A172 (cell line): ENCODE measurements around the gene C1RL. TPM values are rescaled to one million over a fixed set of nuclear protein-coding genes. Genes with fewer than 3 reads are reported as not detected.
A peak's percentile ranks its signal among the peaks of the same experiment; 100 is the strongest.

Experiments
- DNase-seq: peaks from one replicate; pipeline ENCODE4 v3.0.0-alpha.2; 2015; ENCODE audit warnings: low spot score
- total RNA-seq: library from RNA; depleted of rRNA; stranded (reverse); fragments of >200 nt; shearing (Covaris generic); gene quantifications from 2 replicates; pipeline ENCODE4 v1.2.3, GENCODE V29; 2014

C1RL gene
- total RNA-seq, 1 experiment from 2014 or later, result 5.8 TPM

GRCh38 chr12:7092229-7092985, 16.6 kb downstream of the C1RL start, which contains the start of gene C1R:
Gene C1R (minus strand): TSS chr12:7092445. CDS start chr12:7092388, 57 bp downstream.
- DNase-seq, result peak; percentile 29

- no peak for DNase-seq
These were observed 17.3 kb downstream of the C1RL start for GRCh38 chr12:7091660-7092228.

GRCh38 chr12:7091171-7091570, 17.8 kb downstream of the C1RL start:
- DNase-seq, result no peak

GRCh38 chr12:7090222-7090998, 18.6 kb downstream of the C1RL start:
- DNase-seq, result no peak

- no peak for DNase-seq
These were observed 19.7 kb downstream of the C1RL start for GRCh38 chr12:7089196-7089871.

- DNase-seq, result no peak
These were observed 25.9 kb downstream of the C1RL start for GRCh38 chr12:7083125-7083524.

- DNase-seq, result no peak
These were observed 28.0 kb downstream of the C1RL start for GRCh38 chr12:7081037-7081436.

- peak; percentile 14 for DNase-seq
These were observed 29.2 kb downstream of the C1RL start for GRCh38 chr12:7079826-7080125.

- DNase-seq, result no peak
These were observed 30.9 kb downstream of the C1RL start for GRCh38 chr12:7078163-7078562.

GRCh38 chr12:7076493-7076892, 32.5 kb downstream of the C1RL start:
- DNase-seq, result no peak

- no peak for DNase-seq
These were observed 33.1 kb downstream of the C1RL start for GRCh38 chr12:7075939-7076338.

GRCh38 chr12:7075518-7075917, 33.5 kb downstream of the C1RL start:
- DNase-seq, result no peak

GRCh38 chr12:7073946-7074345, 35.1 kb downstream of the C1RL start:
- DNase-seq, result no peak

- no peak for DNase-seq
These were observed 36.5 kb downstream of the C1RL start for GRCh38 chr12:7072554-7072953.

GRCh38 chr12:7072035-7072434, 37.0 kb downstream of the C1RL start:
- no peak for DNase-seq

GRCh38 chr12:7069386-7069785, 39.6 kb downstream of the C1RL start:
- DNase-seq, result no peak

GRCh38 chr12:7068994-7069346, 40.0 kb downstream of the C1RL start:
- DNase-seq, result no peak

GRCh38 chr12:7068240-7068993, 40.6 kb downstream of the C1RL start:
- DNase-seq, result peak; percentile 39

GRCh38 chr12:7067096-7067495, 41.9 kb downstream of the C1RL start:
- no peak for DNase-seq

- DNase-seq, result no peak
These were observed 42.4 kb downstream of the C1RL start for GRCh38 chr12:7066596-7066995.

GRCh38 chr12:7065073-7065623, 43.9 kb downstream of the C1RL start:
- DNase-seq, result no peak
